ENCODE results near the gene PPP1R10. TPM values are rescaled to one million over a fixed set of nuclear protein-coding genes. Genes with fewer than 3 reads are reported as not detected.

The PPP1R10 gene
- total RNA-seq, 1 experiment from 2014 or later = 103 TPM

DNA sequence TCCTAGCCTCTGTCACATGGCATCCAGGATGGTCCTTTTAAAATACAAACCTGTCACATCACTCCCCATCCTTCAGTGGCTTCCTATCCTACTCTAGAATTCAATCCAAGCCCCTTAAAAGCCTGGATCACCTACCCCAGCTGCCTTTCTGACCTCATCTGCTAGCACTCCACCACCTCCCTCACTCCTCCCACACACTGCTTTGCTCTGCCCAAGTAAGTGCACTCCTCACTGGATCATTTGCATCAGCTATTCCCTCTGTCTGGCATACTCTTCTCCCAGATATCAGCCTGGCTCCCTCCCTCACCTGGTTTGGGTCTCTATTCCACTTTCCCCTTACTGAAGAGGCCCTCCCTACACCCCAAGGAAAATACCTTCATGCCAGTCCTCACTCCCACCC lies 40.4 kb upstream of the PPP1R10 start:
- ChIA-PET POLR2A (interaction anchor here (1.3 to 1.4 kb wide), 2 partner anchors 11 to 15 kb away, joined by 3 read pairs; partner anchors contain the start of genes C6orf136 and DHX16), CTCF (no interaction called here)
- no peak overlapping the region for H3K27ac Mint-ChIP-seq (ENCODE audit: low read depth, unreplicated experiment)
- no peaks in the 10 kb centered on the region for H3K9me3 Mint-ChIP-seq (ENCODE audit: unreplicated experiment)
- TF ChIP-seq, protein P1, sequence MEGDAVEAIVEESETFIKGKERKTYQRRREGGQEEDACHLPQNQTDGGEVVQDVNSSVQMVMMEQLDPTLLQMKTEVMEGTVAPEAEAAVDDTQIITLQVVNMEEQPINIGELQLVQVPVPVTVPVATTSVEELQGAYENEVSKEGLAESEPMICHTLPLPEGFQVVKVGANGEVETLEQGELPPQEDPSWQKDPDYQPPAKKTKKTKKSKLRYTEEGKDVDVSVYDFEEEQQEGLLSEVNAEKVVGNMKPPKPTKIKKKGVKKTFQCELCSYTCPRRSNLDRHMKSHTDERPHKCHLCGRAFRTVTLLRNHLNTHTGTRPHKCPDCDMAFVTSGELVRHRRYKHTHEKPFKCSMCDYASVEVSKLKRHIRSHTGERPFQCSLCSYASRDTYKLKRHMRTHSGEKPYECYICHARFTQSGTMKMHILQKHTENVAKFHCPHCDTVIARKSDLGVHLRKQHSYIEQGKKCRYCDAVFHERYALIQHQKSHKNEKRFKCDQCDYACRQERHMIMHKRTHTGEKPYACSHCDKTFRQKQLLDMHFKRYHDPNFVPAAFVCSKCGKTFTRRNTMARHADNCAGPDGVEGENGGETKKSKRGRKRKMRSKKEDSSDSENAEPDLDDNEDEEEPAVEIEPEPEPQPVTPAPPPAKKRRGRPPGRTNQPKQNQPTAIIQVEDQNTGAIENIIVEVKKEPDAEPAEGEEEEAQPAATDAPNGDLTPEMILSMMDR (IDR thresholded peaks at IDR 0.05; ENCODE audit: unreplicated experiment) = no peak
- DNase-seq (ENCODE audit: unreplicated experiment) = no peak
- no TSS peak for BruUV-seq (replicated peaks)
- peaks cover 85% of the 10 kb centered on the region for H3K36me3 Mint-ChIP-seq (ENCODE audit: insufficient read depth, unreplicated experiment)
- no peaks in the 10 kb centered on the region for H3K4me1 Mint-ChIP-seq (ENCODE audit: insufficient read depth, unreplicated experiment)
- H3K4me3 Mint-ChIP-seq (ENCODE audit: unreplicated experiment) = no peak overlapping the region
- intact Hi-C loops (cut with micrococcal nuclease) = no loop called here
- no peaks in the 10 kb centered on the region for H3K27me3 Mint-ChIP-seq (ENCODE audit: insufficient read depth, unreplicated experiment)

DNA sequence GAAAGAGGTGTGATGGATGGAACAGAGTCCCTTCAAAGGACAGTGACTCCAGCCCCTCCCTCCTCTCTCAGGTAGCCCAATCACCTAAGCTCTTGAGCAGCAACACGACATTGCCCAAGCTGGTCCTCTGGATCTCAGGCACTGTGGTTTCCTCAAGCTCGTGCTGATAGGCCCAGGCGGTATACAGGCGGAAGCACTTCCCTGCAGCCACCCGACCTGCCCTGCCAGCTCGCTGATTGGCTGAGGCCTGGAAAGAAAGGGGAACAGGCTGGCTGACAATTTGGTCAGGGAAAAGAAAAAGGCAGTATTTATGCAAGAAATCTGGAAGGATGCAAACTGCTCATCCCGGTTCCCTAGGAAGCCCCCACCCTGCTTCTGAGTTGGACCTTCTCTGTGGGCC lies 39.5 kb upstream of the PPP1R10 start:
- H3K27me3 Mint-ChIP-seq (ENCODE audit: insufficient read depth, unreplicated experiment) = no peaks in the 10 kb centered on the region
- intact Hi-C loops (cut with micrococcal nuclease) = no loop called here
- H3K36me3 Mint-ChIP-seq (ENCODE audit: insufficient read depth, unreplicated experiment) = peaks cover 85% of the 10 kb centered on the region
- no peak overlapping the region for H3K4me3 Mint-ChIP-seq (ENCODE audit: unreplicated experiment)
- CTCF ChIA-PET = interaction anchor here (0.6 kb wide), 2 partner anchors 124 to 1000 kb away, joined by 3 read pairs; no protein-coding TSS in a partner anchor
- H3K27ac Mint-ChIP-seq (ENCODE audit: low read depth, unreplicated experiment) = no peak overlapping the region
- TSS peak; percentile 21 for BruUV-seq (replicated peaks)
- TF ChIP-seq, protein P1 (IDR thresholded peaks at IDR 0.05; ENCODE audit: unreplicated experiment) = no peak
- H3K4me1 Mint-ChIP-seq (ENCODE audit: insufficient read depth, unreplicated experiment) = no peaks in the 10 kb centered on the region
- DNase-seq (ENCODE audit: unreplicated experiment) = no peak
- POLR2A ChIA-PET = interaction anchor here (0.7 to 1.3 kb wide), 2 partner anchors 10 to 75 kb away, joined by 3 read pairs; partner anchors contain the start of gene C6orf136
- no peaks in the 10 kb centered on the region for H3K9me3 Mint-ChIP-seq (ENCODE audit: unreplicated experiment)

DNA sequence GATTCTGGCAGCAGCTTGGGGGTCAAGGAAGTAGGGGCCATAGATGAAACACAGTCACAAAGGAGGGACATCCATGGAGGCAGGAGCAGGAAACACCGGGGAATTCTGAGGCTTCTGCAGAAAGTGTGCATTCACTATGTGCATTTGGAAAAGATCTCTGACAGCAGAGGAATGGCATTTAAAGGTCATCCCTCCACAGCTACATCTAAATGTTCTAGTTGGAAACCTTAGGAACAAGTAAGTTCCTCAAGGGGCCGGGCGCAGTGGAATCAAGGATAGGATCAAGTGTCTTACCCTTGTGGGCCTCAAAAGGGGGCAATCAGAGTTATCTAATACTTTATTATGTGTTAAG lies 38.7 kb upstream of the PPP1R10 start:
- no peaks in the 10 kb centered on the region for H3K9me3 Mint-ChIP-seq (ENCODE audit: unreplicated experiment)
- intact Hi-C loops (cut with micrococcal nuclease) = no loop called here
- ChIA-PET CTCF (no interaction called here), POLR2A (no interaction called here)
- TF ChIP-seq, protein P1 (IDR thresholded peaks at IDR 0.05; ENCODE audit: unreplicated experiment) = no peak
- H3K4me3 Mint-ChIP-seq (ENCODE audit: unreplicated experiment) = no peak overlapping the region
- BruUV-seq (replicated peaks) = no TSS peak
- no peaks in the 10 kb centered on the region for H3K4me1 Mint-ChIP-seq (ENCODE audit: insufficient read depth, unreplicated experiment)
- no peak for DNase-seq (ENCODE audit: unreplicated experiment)
- H3K27ac Mint-ChIP-seq (ENCODE audit: low read depth, unreplicated experiment) = no peak overlapping the region
- H3K36me3 Mint-ChIP-seq (ENCODE audit: insufficient read depth, unreplicated experiment) = peaks cover 86% of the 10 kb centered on the region
- no peaks in the 10 kb centered on the region for H3K27me3 Mint-ChIP-seq (ENCODE audit: insufficient read depth, unreplicated experiment)

DNA sequence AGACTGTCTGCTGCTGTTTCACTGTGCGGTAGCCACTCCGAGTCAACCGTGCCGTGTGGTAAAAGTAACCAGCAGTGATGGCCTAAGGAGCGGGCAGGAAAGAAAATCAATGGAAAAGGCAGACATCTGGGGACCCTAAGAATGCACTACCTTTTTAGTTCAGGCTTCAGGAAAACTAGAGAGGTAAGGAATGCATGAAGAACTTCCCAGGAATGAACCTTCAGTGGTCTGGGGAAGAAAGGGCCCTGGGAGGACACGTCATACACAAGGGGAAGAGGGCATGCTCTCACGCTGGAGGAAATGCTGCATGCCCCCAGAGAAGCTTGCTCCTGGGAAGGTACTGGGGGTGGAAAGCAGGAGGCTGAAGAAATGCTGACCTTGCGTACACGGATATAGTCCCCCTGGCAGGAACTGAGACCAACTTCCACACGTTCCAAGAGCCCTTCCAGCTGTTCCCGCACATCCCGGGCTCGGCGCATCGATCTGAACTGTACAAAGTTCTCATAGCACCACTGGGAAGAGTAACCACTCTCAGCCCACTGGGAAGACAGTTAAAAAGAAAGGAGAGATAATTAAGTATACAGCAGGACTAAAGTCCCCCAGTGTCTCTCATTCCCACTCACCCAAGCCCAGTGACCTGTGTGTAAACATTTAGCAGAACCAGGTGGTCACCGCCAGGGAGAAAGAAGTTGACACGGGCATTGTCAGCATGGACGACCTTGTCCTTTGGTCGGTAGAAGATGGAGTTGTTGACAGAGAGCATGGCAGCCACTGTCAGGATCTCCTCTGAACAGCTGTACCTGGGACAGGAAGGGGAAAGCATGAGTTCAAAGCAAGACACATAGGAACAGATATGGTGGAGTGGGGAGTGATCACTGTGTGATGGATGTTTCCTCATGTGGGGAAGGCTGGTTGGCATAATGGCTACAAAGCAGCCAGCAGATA lies 38.0 kb upstream of the PPP1R10 start:
- TSS peak; percentile 14 for BruUV-seq (replicated peaks)
- TF ChIP-seq, protein P1 (IDR thresholded peaks at IDR 0.05; ENCODE audit: unreplicated experiment) = no peak
- Mint-ChIP-seq H3K9me3 (ENCODE audit: unreplicated experiment) (no peaks in the 10 kb centered on the region), H3K4me3 (ENCODE audit: unreplicated experiment) (no peak overlapping the region), H3K36me3 (ENCODE audit: insufficient read depth, unreplicated experiment) (peaks cover 88% of the 10 kb centered on the region), H3K27ac (ENCODE audit: low read depth, unreplicated experiment) (no peak overlapping the region), H3K4me1 (ENCODE audit: insufficient read depth, unreplicated experiment) (no peaks in the 10 kb centered on the region), H3K27me3 (ENCODE audit: insufficient read depth, unreplicated experiment) (no peaks in the 10 kb centered on the region)
- DNase-seq (ENCODE audit: unreplicated experiment) = no peak
- POLR2A ChIA-PET = interaction anchor here (1.1 kb wide), 1 partner anchor 18 kb away, joined by 3 read pairs; the partner anchor contains the start of gene DHX16
- CTCF ChIA-PET = interaction anchor here (0.8 kb wide), 1 partner anchor 17 kb away, joined by 4 read pairs; no protein-coding TSS in a partner anchor
- intact Hi-C loops (cut with micrococcal nuclease) = no loop called here
